ENCODE results near the gene FEM1A. TPM values are rescaled to one million over a fixed set of nuclear protein-coding genes. Genes with fewer than 3 reads are reported as not detected.

The FEM1A gene
- total RNA-seq (2021) (6.5 and 7.0 TPM in 2 replicates), Bru-seq, nascent RNA (percentile 68 among the genes with signal in this experiment), BruChase-seq, experiment 1, labeled RNA remaining after a 2-hour chase (percentile 78 among the genes with signal in this experiment), BruChase-seq, experiment 2, labeled RNA remaining after a 6-hour chase (percentile 83 among the genes with signal in this experiment)
- long read RNA-seq, full-length matches to known transcripts: 13 of 13 reads
- long read RNA-seq, partial matches to known transcripts: 0 of 13 reads
- long read RNA-seq, other reads (novel, unspliced or antisense): 0 of 13 reads

GRCh38 chr19:4791183-4792018 is at the start of gene FEM1A:
Gene FEM1A, plus strand, starts transcription at chr19:4791734. Its CDS starts 121 bp downstream, at chr19:4791855.
- Histone ChIP-seq H3K36me3 (ENCODE audit: low read depth) (no peaks in the 10 kb centered on the region), H3K27ac (peak within 1 kb of the TSS; percentile 58), H3K9me3 (ENCODE audit: insufficient read depth, low read depth) (no peaks in the 10 kb centered on the region), H3K9me2 (ENCODE audit: insufficient read depth) (no peaks in the 10 kb centered on the region), H2AFZ (peak within 1 kb of the TSS; percentile 81), H3F3A (ENCODE audit: insufficient read depth, low read depth) (no peaks in the 10 kb centered on the region), H3K4me2 (peak within 1 kb of the TSS; percentile 82), H4K20me1 (ENCODE audit: insufficient read depth) (no peaks in the 10 kb centered on the region), H3K27me3 (ENCODE audit: insufficient read depth, low read depth) (no peaks in the 10 kb centered on the region), H3K79me2 (ENCODE audit: low read depth) (peaks cover 42% of the 10 kb centered on the region), H3K4me1 (replicated peaks; ENCODE audit: insufficient read depth) (0 out of 2 replicates have a peak, but pooled peaks cover 8% of the 10 kb centered on the region), H3K4me3 (peak within 1 kb of the TSS; percentile 73)
- CTCF ChIA-PET: interaction anchor here (0.6 to 0.9 kb wide), 7 partner anchors 19 to 439 kb away, joined by 3 to 21 read pairs (median 9); no protein-coding TSS in a partner anchor
- intact Hi-C loops (cut with micrococcal nuclease; ENCODE audit: unreplicated experiment): loop anchor here (1.0 to 2.0 kb wide), 2 partner anchors 59 to 67 kb away; no protein-coding TSS in a partner anchor
- TF ChIP-seq EZH2 (IDR thresholded peaks at IDR 0.05; ENCODE audit: low read depth) (no peak), CTCF (conservative IDR thresholded peaks at IDR 0.05) (peak; percentile 88)
- POLR2A ChIA-PET (ENCODE audit: unreplicated experiment): interaction anchor here (0.6 kb wide), 2 partner anchors 150 to 544 kb away, joined by 3 read pairs; partner anchors contain the start of gene YJU2
- no TSS peak for BruUV-seq (replicated peaks)
- peak; percentile 94 to 98 for DNase-seq

GRCh38 chr19:4742723-4743646 is 48.5 kb upstream of the FEM1A start:
- H3K4me3 ChIP-seq: no peak overlapping the region
- no peaks in the 10 kb centered on the region for H3K9me2 ChIP-seq (ENCODE audit: insufficient read depth)
- ChIA-PET CTCF (no interaction called here), POLR2A (ENCODE audit: unreplicated experiment) (no interaction called here)
- peaks cover 7% of the 10 kb centered on the region; the same call in 1 of the 2 replicates for H3K27me3 ChIP-seq (ENCODE audit: insufficient read depth, low read depth)
- intact Hi-C loops (cut with micrococcal nuclease; ENCODE audit: unreplicated experiment): no loop called here
- no peak overlapping the region for H3K4me2 ChIP-seq
- H3K79me2 ChIP-seq (ENCODE audit: low read depth): no peaks in the 10 kb centered on the region
- no peaks in the 10 kb centered on the region for H3K9me3 ChIP-seq (ENCODE audit: insufficient read depth, low read depth)
- no peak overlapping the region for H3K27ac ChIP-seq
- no TSS peak for BruUV-seq (replicated peaks)
- no peaks in the 10 kb centered on the region for H4K20me1 ChIP-seq (ENCODE audit: insufficient read depth)
- TF ChIP-seq CTCF (conservative IDR thresholded peaks at IDR 0.05) (no peak), EZH2 (IDR thresholded peaks at IDR 0.05; ENCODE audit: low read depth) (no peak)
- no peaks in the 10 kb centered on the region for H3K4me1 ChIP-seq (replicated peaks; ENCODE audit: insufficient read depth)
- no peaks in the 10 kb centered on the region for H3K36me3 ChIP-seq (ENCODE audit: low read depth)
- no peaks in the 10 kb centered on the region for H3F3A ChIP-seq (ENCODE audit: insufficient read depth, low read depth)
- H2AFZ ChIP-seq: no peak overlapping the region
- no peak for DNase-seq

Measured in PC-9 (cell line).